OCI-LY3 (cell line): ENCODE measurements around the gene RPL9.

Source experiments
- H2AFZ ChIP-seq: fragments of 200-600, 300-600 bp; shearing (Covaris generic); 2 replicates; pipeline ENCODE4 v1.6.0; 2014; ENCODE audit warnings: antibody characterized with exemption, low read depth, low read length
- H3K27ac ChIP-seq: fragments of 200-600, 300-600 bp; sonication (generic); 2 replicates; pipeline ENCODE4 v1.5.1; 2014; ENCODE audit warnings: mild to moderate bottlenecking, low read length, moderate library complexity, mixed read lengths
- H3K27me3 ChIP-seq: fragments of 200-600, 300-600 bp; sonication (generic); 2 replicates; pipeline ENCODE4 v1.6.1; 2014; ENCODE audit warnings: low read depth, low read length, mixed read lengths
- H3K36me3 ChIP-seq: fragments of 200-600, 300-600 bp; sonication (generic); replicated peaks from 2 replicates; pipeline ENCODE3; 2014; ENCODE audit warnings: low read depth, low read length, mixed read lengths
- H3K4me1 ChIP-seq: fragments of 300-600, 200-600 bp; sonication (generic); 2 replicates; pipeline ENCODE4 v1.6.1; 2014; ENCODE audit warnings: low read length, mixed read lengths
- H3K4me2 ChIP-seq: fragments of 200-600, 300-600 bp; sonication (generic); 2 replicates; pipeline ENCODE4 v1.6.1; 2014; ENCODE audit warnings: low read length, mixed read lengths
- H3K4me3 ChIP-seq: fragments of 300-600, 200-600 bp; sonication (generic); 2 replicates; pipeline ENCODE4 v1.5.1; 2014; ENCODE audit warnings: antibody characterized with exemption, mild to moderate bottlenecking, low read length, moderate library complexity
- H3K79me2 ChIP-seq: fragments of 300-600, 200-600 bp; shearing (Covaris generic); 2 replicates; pipeline ENCODE4 v1.6.1; 2014; ENCODE audit warnings: mild to moderate bottlenecking, low read length, mixed read lengths
- H3K9ac ChIP-seq: fragments of 300-600, 200-600 bp; shearing (Covaris generic); 2 replicates; pipeline ENCODE4 v1.6.0; 2014; ENCODE audit warnings: mild to moderate bottlenecking, low read length, moderate library complexity
- H3K9me3 ChIP-seq: fragments of 200-600, 300-600 bp; shearing (Covaris generic); 2 replicates; pipeline ENCODE4 v1.6.1; 2014; ENCODE audit warnings: low read length, mixed read lengths; ENCODE audit not compliant: insufficient read depth
- H4K20me1 ChIP-seq: fragments of 200-600, 300-600 bp; sonication (generic); 2 replicates; pipeline ENCODE4 v1.6.1; 2016; ENCODE audit warnings: low read length, mixed read lengths; ENCODE audit not compliant: insufficient read depth
- CTCF ChIP-seq: fragments of 200-600, 300-600 bp; sonication (generic); IDR thresholded peaks from 2 replicates; pipeline ENCODE4 v1.5.1; 2014; ENCODE audit warnings: antibody characterized with exemption, low read length, low read depth
- EZH2phosphoT487 ChIP-seq: fragments of 200-600 bp; shearing (Covaris generic); IDR thresholded peaks from 2 replicates; pipeline ENCODE4 v1.6.1; 2018; ENCODE audit warnings: antibody characterized with exemption, mixed run types, low read depth

The RPL9 gene

GRCh38 chr4:39407584-39407885, 51.2 kb downstream of the RPL9 start:
- Histone ChIP-seq H3K27me3 (peaks cover 4% of the 10 kb centered on the region; the same call in 1 of the 2 replicates), H3K9ac (no peak overlapping the region), H3K4me3 (no peak overlapping the region), H3K79me2 (no peaks in the 10 kb centered on the region), H2AFZ (no peak overlapping the region), H3K36me3 (no peaks in the 10 kb centered on the region), H3K9me3 (no peaks in the 10 kb centered on the region), H3K4me1 (0 out of 2 replicates have a peak, but pooled peaks cover 5% of the 10 kb centered on the region), H3K27ac (no peak overlapping the region), H4K20me1 (no peaks in the 10 kb centered on the region), H3K4me2 (no peak overlapping the region)
- TF ChIP-seq CTCF = no peak

GRCh38 chr4:39406763-39407583, 51.7 kb downstream of the RPL9 start, which contains the start of gene KLB:
KLB (plus strand) TSS chr4:39406930; CDS start chr4:39406950, 20 bp downstream.
- Histone ChIP-seq H3K9me3 (no peaks in the 10 kb centered on the region), H4K20me1 (no peaks in the 10 kb centered on the region), H3K4me3 (no peak within 1 kb of the TSS), H3K27ac (no peak within 1 kb of the TSS), H3K79me2 (no peaks in the 10 kb centered on the region), H2AFZ (no peak within 1 kb of the TSS), H3K4me1 (0 out of 2 replicates have a peak, but pooled peaks cover 5% of the 10 kb centered on the region), H3K27me3 (peaks cover 4% of the 10 kb centered on the region; the same call in 1 of the 2 replicates), H3K9ac (no peak within 1 kb of the TSS), H3K4me2 (no peak within 1 kb of the TSS), H3K36me3 (no peaks in the 10 kb centered on the region)
- TF ChIP-seq CTCF = no peak
- no peak for TF ChIP-seq EZH2phosphoT487
